Activated CD8-positive, alpha-beta T cell treated with anti-CD3 and anti-CD28 coated beads, Interleukin-2, amount 10 ng/mL, durations not matched to agents 7 days and 5 days (primary cell): Measurements from ENCODE around the gene PLIN5. TPM values are rescaled to one million over a fixed set of nuclear protein-coding genes. Genes with fewer than 3 reads are reported as not detected.
A peak's percentile ranks its signal among the peaks of the same experiment; 100 is the strongest.

Experiments used
- ATAC-seq: fragments of 150-1000 bp; cut with Tn5 transposase; one replicate; pipeline ENCODE4 v1.10.0; 2021; ENCODE audit warnings: moderate library complexity
- CTCF ChIA-PET: fragments of 350-600 bp; sonication (Branson Sonifier 250); formaldehyde crosslinking; loops from one replicate; lab custom pipeline; 2021; ENCODE audit warnings: antibody characterized with exemption; lab: Charles Lee
- POLR2A ChIA-PET: fragments of 350-600 bp; sonication (Branson Sonifier 250); formaldehyde crosslinking; loops from one replicate; lab custom pipeline; 2021; ENCODE audit warnings: antibody characterized with exemption; lab: Charles Lee
- DNase-seq: peaks from one replicate; pipeline ENCODE4 v3.0.0-alpha.2; 2020
- H3K27ac Mint-ChIP-seq: one replicate; pipeline ENCODE4 v1.8.0; 2021; ENCODE audit warnings: mild to moderate bottlenecking, mixed read lengths
- H3K27me3 Mint-ChIP-seq: one replicate; pipeline ENCODE4 v1.8.0; 2021; ENCODE audit warnings: low read depth, mixed read lengths
- H3K36me3 Mint-ChIP-seq: one replicate; pipeline ENCODE4 v1.8.0; 2021; ENCODE audit warnings: low read depth, mixed read lengths
- H3K4me1 Mint-ChIP-seq: one replicate; pipeline ENCODE4 v1.8.0; 2021; ENCODE audit warnings: low read depth, mixed read lengths
- H3K4me3 Mint-ChIP-seq: one replicate; pipeline ENCODE4 v1.8.0; 2021; ENCODE audit warnings: mild to moderate bottlenecking, mixed read lengths
- H3K9me3 Mint-ChIP-seq: one replicate; pipeline ENCODE4 v1.8.0; 2022; ENCODE audit warnings: mixed read lengths; ENCODE audit not compliant: insufficient read depth
- total RNA-seq, 2 experiments: library from RNA; stranded (reverse); gene quantifications; one replicate each; pipeline ENCODE4 v1.2.3, GENCODE V29; 2021

Gene PLIN5, protein sequence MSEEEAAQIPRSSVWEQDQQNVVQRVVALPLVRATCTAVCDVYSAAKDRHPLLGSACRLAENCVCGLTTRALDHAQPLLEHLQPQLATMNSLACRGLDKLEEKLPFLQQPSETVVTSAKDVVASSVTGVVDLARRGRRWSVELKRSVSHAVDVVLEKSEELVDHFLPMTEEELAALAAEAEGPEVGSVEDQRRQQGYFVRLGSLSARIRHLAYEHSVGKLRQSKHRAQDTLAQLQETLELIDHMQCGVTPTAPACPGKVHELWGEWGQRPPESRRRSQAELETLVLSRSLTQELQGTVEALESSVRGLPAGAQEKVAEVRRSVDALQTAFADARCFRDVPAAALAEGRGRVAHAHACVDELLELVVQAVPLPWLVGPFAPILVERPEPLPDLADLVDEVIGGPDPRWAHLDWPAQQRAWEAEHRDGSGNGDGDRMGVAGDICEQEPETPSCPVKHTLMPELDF
- not detected for total RNA-seq

GRCh38 chr19:4534836-4535658 lies at the start of gene PLIN5:
TSS of gene PLIN5 (minus strand) at chr19:4535224. CDS start at chr19:4534074, 1,150 bp downstream.
- H3K27me3 Mint-ChIP-seq, result peaks cover 7% of the 10 kb centered on the region
- POLR2A ChIA-PET, result no interaction called here

GRCh38 chr19:4583961-4584669 lies 49.1 kb upstream of the PLIN5 start:
- H3K9me3 Mint-ChIP-seq, result no peaks in the 10 kb centered on the region
- peaks cover 6% of the 10 kb centered on the region for H3K4me1 Mint-ChIP-seq
- no peak overlapping the region for H3K27ac Mint-ChIP-seq
- DNase-seq (peak; percentile 33), ATAC-seq (no peak)
- H3K27me3 Mint-ChIP-seq, result peaks cover 37% of the 10 kb centered on the region
- no peak overlapping the region for H3K4me3 Mint-ChIP-seq
- POLR2A ChIA-PET, result no interaction called here
- CTCF ChIA-PET, result interaction anchor here (0.8 kb wide), 1 partner anchor 113 kb away, joined by 3 read pairs; no protein-coding TSS in a partner anchor
- no peaks in the 10 kb centered on the region for H3K36me3 Mint-ChIP-seq

More at GRCh38 chr19:4534836-4535658, at the start of gene PLIN5:
- Mint-ChIP-seq H3K9me3 (no peaks in the 10 kb centered on the region), H3K4me1 (peaks cover 3% of the 10 kb centered on the region), H3K27ac (no peak within 1 kb of the TSS), H3K4me3 (no peak within 1 kb of the TSS), H3K36me3 (no peaks in the 10 kb centered on the region)
- DNase-seq (peak; percentile 42), ATAC-seq (peak; percentile 72)
- CTCF ChIA-PET, result interaction anchor here (0.9 to 5.2 kb wide), 2 partner anchors 10 to 102 kb away, joined by 4 to 39 read pairs; no protein-coding TSS in a partner anchor

GRCh38 chr19:4582980-4583842 lies 48.2 kb upstream of the PLIN5 start:
- Mint-ChIP-seq H3K4me3 (no peak overlapping the region), H3K36me3 (no peaks in the 10 kb centered on the region), H3K27ac (no peak overlapping the region), H3K4me1 (peaks cover 6% of the 10 kb centered on the region), H3K9me3 (no peaks in the 10 kb centered on the region), H3K27me3 (peaks cover 42% of the 10 kb centered on the region)
- ATAC-seq, result no peak
- POLR2A ChIA-PET, result no interaction called here
- CTCF ChIA-PET, result no interaction called here
- DNase-seq, result no peak

- no peak overlapping the region for H3K4me3 Mint-ChIP-seq
- no peak overlapping the region for H3K27ac Mint-ChIP-seq
- no peaks in the 10 kb centered on the region for H3K36me3 Mint-ChIP-seq
- DNase-seq (no peak), ATAC-seq (no peak)
- peaks cover 42% of the 10 kb centered on the region for H3K27me3 Mint-ChIP-seq
- ChIA-PET POLR2A (no interaction called here), CTCF (no interaction called here)
- peaks cover 6% of the 10 kb centered on the region for H3K4me1 Mint-ChIP-seq
- H3K9me3 Mint-ChIP-seq, result no peaks in the 10 kb centered on the region
These were observed 46.9 kb upstream of the PLIN5 start for GRCh38 chr19:4581666-4582553.

- Mint-ChIP-seq H3K4me3 (no peak overlapping the region), H3K36me3 (no peaks in the 10 kb centered on the region), H3K27ac (no peak overlapping the region), H3K27me3 (peaks cover 47% of the 10 kb centered on the region), H3K9me3 (no peaks in the 10 kb centered on the region), H3K4me1 (peaks cover 6% of the 10 kb centered on the region)
- ATAC-seq (no peak), DNase-seq (no peak)
- CTCF ChIA-PET, result no interaction called here
- POLR2A ChIA-PET, result no interaction called here
These were observed 46.1 kb upstream of the PLIN5 start for GRCh38 chr19:4580961-4581665.

DNA sequence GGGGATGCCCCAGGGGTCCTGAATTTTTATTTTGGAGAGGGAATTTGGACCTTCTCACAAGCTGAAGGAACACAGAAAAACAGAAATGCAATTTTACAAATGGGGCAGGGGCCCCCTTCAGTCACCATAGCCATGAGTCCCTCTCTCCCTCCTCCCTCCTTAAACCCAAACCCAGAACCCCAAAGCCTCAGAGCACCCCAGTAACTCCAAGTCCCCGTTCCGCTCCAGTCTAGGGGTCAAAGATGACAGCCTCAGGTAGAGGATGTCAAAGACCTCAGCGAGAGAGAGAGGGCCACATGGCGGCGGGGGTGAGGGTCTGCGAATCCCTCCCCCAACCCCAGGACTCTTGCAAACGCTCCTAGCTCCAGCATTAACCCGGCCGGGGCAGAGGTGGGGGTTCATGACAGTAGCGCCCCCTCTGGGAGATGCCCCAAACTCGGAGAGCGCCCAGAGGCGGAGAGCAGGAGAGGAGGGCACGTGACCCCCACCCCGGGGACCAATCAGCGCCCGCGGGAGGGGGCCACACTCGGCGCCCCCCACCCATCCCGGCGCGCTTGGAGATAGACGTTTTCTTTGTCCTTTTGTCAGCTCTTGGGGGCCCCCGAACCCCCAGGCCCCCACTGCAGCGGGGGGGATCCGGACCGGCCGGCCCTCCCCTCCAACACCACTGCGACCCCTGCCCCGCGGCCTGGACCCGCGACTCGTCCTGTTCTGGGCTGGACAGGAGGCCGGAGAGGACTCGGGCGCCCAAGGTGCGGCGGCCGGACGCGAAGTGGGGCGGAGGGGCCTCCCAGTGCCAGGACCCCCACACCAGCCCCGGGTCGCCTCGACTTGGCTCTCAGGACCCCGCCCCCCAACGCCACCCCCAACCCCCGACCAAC lies 45.2 kb upstream of the PLIN5 start:
- Mint-ChIP-seq H3K27me3 (peaks cover 42% of the 10 kb centered on the region), H3K4me3 (no peak overlapping the region), H3K9me3 (no peaks in the 10 kb centered on the region), H3K36me3 (no peaks in the 10 kb centered on the region), H3K27ac (no peak overlapping the region), H3K4me1 (peaks cover 6% of the 10 kb centered on the region)
- CTCF ChIA-PET, result interaction anchor here (1.4 to 2.0 kb wide), 2 partner anchors 9 to 54 kb away, joined by 3 to 9 read pairs; no protein-coding TSS in a partner anchor
- POLR2A ChIA-PET, result no interaction called here
- ATAC-seq, result no peak
- no peak for DNase-seq

- no peaks in the 10 kb centered on the region for H3K36me3 Mint-ChIP-seq
- H3K27ac Mint-ChIP-seq, result no peak overlapping the region
- CTCF ChIA-PET, result interaction anchor here (1.4 to 2.0 kb wide), 2 partner anchors 8 to 54 kb away, joined by 3 to 9 read pairs; no protein-coding TSS in a partner anchor
- ATAC-seq (no peak), DNase-seq (no peak)
- H3K27me3 Mint-ChIP-seq, result peaks cover 39% of the 10 kb centered on the region
- no peak overlapping the region for H3K4me3 Mint-ChIP-seq
- H3K4me1 Mint-ChIP-seq, result peaks cover 6% of the 10 kb centered on the region
- POLR2A ChIA-PET, result no interaction called here
- no peaks in the 10 kb centered on the region for H3K9me3 Mint-ChIP-seq
These were observed 44.4 kb upstream of the PLIN5 start for GRCh38 chr19:4579389-4579788.

DNA sequence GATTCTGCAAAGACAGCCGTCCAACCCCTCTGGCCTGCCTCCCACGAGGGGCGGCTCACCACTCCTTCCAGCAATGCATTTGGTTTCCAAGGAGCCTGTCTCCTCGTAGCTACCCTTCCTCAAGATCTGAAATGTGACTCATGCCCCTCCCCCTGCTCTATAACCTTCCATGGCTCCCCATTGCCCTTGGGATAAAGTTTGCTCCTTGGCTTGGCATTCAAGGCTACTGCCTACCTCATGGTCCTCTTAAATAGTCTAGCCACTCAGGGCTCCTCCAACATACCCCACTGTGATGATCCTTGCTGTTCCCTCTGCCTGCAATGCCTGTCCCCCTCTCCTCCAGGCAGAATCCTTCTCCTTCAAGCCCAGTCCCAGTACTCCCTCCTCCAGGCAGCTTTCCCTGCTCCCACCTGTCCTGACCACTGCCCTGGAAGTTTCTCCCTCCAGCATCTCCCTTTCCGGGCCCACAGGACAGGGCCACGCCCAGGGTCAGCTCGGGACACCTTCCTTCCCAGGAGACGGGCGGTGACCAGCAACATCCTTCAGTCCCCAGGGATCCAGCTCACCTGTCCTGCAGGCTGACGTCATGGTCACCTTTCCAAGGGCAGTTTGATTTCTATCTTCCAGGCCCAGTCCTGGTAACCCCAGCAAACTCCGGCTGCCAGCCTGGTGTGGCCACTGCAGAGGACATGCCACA lies 43.7 kb upstream of the PLIN5 start:
- ChIA-PET CTCF (interaction anchor here (2.0 to 5.8 kb wide), 2 partner anchors 55 to 58 kb away, joined by 9 to 64 read pairs; no protein-coding TSS in a partner anchor), POLR2A (no interaction called here)
- H3K36me3 Mint-ChIP-seq, result no peaks in the 10 kb centered on the region
- H3K9me3 Mint-ChIP-seq, result no peaks in the 10 kb centered on the region
- H3K4me3 Mint-ChIP-seq, result no peak overlapping the region
- peaks cover 41% of the 10 kb centered on the region for H3K27me3 Mint-ChIP-seq
- no peak overlapping the region for H3K27ac Mint-ChIP-seq
- no peak for DNase-seq
- H3K4me1 Mint-ChIP-seq, result peaks cover 6% of the 10 kb centered on the region
- no peak for ATAC-seq
